Omental fat pad (tissue), 4 donors: Measurements from ENCODE around the gene KCNIP4. TPM values are rescaled to one million over a fixed set of nuclear protein-coding genes. Genes with fewer than 3 reads are reported as not detected.

Source experiments
- ATAC-seq: fragments of 150-250 bp; one replicate; pipeline ENCODE4 v1.9.1; 2016; ENCODE audit warnings: mild to moderate bottlenecking, moderate library complexity; ENCODE audit not compliant: low FRiP score
- DNase-seq: peaks from one replicate; pipeline ENCODE4 v3.0.0-alpha.2; 2019; ENCODE audit warnings: low spot score
- total RNA-seq, 4 donors: library from RNA; depleted of rRNA; stranded (reverse); fragments of >200 nt; gene quantifications; one replicate each; pipeline ENCODE4 v1.1.0, GENCODE V29; 2016
- TF ChIP-seq, protein P1 (sequence below), 3 donors: fragments of 450-650 bp; IDR thresholded peaks; one replicate each; pipeline ENCODE4 v1.5.1; 2016 to 2017; ENCODE audit warnings: antibody characterized with exemption in 3 of 3, mild to moderate bottlenecking in 3 of 3, moderate library complexity in 2 of 3

The KCNIP4 gene
- total RNA-seq, 4 donors from 2014 or later, result 0.37 TPM; not detected in 3

- ATAC-seq (no peak), DNase-seq (no peak)
- TF ChIP-seq, protein P1, sequence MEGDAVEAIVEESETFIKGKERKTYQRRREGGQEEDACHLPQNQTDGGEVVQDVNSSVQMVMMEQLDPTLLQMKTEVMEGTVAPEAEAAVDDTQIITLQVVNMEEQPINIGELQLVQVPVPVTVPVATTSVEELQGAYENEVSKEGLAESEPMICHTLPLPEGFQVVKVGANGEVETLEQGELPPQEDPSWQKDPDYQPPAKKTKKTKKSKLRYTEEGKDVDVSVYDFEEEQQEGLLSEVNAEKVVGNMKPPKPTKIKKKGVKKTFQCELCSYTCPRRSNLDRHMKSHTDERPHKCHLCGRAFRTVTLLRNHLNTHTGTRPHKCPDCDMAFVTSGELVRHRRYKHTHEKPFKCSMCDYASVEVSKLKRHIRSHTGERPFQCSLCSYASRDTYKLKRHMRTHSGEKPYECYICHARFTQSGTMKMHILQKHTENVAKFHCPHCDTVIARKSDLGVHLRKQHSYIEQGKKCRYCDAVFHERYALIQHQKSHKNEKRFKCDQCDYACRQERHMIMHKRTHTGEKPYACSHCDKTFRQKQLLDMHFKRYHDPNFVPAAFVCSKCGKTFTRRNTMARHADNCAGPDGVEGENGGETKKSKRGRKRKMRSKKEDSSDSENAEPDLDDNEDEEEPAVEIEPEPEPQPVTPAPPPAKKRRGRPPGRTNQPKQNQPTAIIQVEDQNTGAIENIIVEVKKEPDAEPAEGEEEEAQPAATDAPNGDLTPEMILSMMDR (IDR thresholded peaks at IDR 0.05), result no peak
These were observed 426.3 kb downstream of the KCNIP4 start for GRCh38 chr4:21522296-21522695.

GRCh38 chr4:21517126-21517859 lies 431.3 kb downstream of the KCNIP4 start:
- TF ChIP-seq, protein P1 (IDR thresholded peaks at IDR 0.05), result no peak
- DNase-seq (no peak), ATAC-seq (no peak)

- TF ChIP-seq, protein P1 (IDR thresholded peaks at IDR 0.05), result no peak
- ATAC-seq, result no peak
These were observed 434.4 kb downstream of the KCNIP4 start for GRCh38 chr4:21514022-21514694.

GRCh38 chr4:21512353-21512752 lies 436.2 kb downstream of the KCNIP4 start:
- ATAC-seq (no peak), DNase-seq (no peak)
- TF ChIP-seq, protein P1 (IDR thresholded peaks at IDR 0.05), result no peak

More at GRCh38 chr4:21514022-21514694, 434.4 kb downstream of the KCNIP4 start:
- DNase-seq, result no peak

GRCh38 chr4:21507439-21507838 lies 441.1 kb downstream of the KCNIP4 start:
- TF ChIP-seq, protein P1 (IDR thresholded peaks at IDR 0.05), result no peak
- no peak for DNase-seq

GRCh38 chr4:21490682-21491081 lies 457.9 kb downstream of the KCNIP4 start:
- TF ChIP-seq, protein P1 (IDR thresholded peaks at IDR 0.05), result no peak
- ATAC-seq (no peak), DNase-seq (no peak)

More at GRCh38 chr4:21507439-21507838, 441.1 kb downstream of the KCNIP4 start:
- no peak for ATAC-seq
